ENCODE results near the gene PAQR6. TPM values are rescaled to one million over a fixed set of nuclear protein-coding genes. Genes with fewer than 3 reads are reported as not detected.

Gene PAQR6
- total RNA-seq, 2 donors from 2014 or later: 0.33 TPM; not detected in 1

DNA sequence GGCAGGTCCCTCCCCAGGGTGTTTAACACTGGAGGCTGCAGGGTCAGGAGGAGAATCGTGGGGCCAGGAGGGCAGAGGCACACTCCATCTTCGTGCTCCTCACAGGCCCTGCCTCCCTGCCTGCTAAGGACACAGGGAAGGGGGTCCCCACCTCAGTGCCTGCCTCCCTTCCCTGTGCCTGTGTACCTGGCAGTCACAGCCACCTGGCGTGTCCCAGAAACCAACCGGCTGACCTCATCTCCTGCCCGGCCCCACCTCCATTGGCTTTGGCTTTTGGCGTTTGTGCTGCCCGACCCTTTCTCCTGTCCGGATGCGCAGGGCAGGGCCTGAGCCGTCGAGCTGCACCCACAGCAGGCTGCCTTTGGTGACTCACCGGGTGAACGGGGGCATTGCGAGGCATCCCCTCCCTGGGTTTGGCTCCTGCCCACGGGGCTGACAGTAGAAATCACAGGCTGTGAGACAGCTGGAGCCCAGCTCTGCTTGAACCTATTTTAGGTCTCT lies 6.5 kb downstream of the PAQR6 start:
- TF ChIP-seq, protein P1, sequence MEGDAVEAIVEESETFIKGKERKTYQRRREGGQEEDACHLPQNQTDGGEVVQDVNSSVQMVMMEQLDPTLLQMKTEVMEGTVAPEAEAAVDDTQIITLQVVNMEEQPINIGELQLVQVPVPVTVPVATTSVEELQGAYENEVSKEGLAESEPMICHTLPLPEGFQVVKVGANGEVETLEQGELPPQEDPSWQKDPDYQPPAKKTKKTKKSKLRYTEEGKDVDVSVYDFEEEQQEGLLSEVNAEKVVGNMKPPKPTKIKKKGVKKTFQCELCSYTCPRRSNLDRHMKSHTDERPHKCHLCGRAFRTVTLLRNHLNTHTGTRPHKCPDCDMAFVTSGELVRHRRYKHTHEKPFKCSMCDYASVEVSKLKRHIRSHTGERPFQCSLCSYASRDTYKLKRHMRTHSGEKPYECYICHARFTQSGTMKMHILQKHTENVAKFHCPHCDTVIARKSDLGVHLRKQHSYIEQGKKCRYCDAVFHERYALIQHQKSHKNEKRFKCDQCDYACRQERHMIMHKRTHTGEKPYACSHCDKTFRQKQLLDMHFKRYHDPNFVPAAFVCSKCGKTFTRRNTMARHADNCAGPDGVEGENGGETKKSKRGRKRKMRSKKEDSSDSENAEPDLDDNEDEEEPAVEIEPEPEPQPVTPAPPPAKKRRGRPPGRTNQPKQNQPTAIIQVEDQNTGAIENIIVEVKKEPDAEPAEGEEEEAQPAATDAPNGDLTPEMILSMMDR (IDR thresholded peaks at IDR 0.05): no peak
- no peak for TF ChIP-seq POLR2A (IDR thresholded peaks at IDR 0.05)
- WGBS, 2 donors: 58 to 71% methylated on average over 7 to 15 of the region's 15 CpGs
- intact Hi-C loops (cut with DNase I): no loop called here
- DNase-seq (no peak), ATAC-seq (no peak)
- Histone ChIP-seq H3K36me3 (replicated peaks in 1 of 2; ENCODE audit: insufficient read depth in 1 of 2, low read depth in 2 of 2) (peaks cover 0 to 20% of the 10 kb centered on the region in 2 donors), H3K27ac (no peak overlapping the region), H3K4me1 (peaks cover 14% of the 10 kb centered on the region), H3K4me3 (no peak overlapping the region), H3K9me3 (no peaks in the 10 kb centered on the region), H3K27me3 (no peaks in the 10 kb centered on the region)

DNA sequence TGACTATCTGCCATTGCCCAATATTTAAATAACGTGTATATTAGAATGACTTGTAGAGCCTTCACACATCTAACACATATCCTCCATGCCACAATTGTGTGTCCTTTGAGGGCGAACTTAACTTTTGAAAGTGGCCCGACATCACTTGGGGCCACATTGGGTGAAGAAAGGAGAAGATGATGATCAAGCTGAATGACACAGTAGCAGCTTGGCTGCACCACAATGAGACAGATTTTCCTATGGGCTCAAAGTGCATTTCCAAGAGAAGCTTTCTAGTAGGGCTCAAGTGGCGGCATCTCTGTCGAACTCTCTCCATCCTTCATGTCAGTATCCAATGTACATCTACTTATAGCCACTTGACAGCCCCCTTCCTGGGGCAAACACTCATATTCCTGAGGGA lies 9.6 kb downstream of the PAQR6 start:
- no peaks in the 10 kb centered on the region for H3K27me3 ChIP-seq
- 86 to 96% methylated on average over 5 of the region's 5 CpGs for WGBS, 2 donors
- DNase-seq (no peak), ATAC-seq (no peak)
- peaks cover 0 to 22% of the 10 kb centered on the region in 2 donors for H3K36me3 ChIP-seq (replicated peaks in 1 of 2; ENCODE audit: insufficient read depth in 1 of 2, low read depth in 2 of 2)
- TF ChIP-seq POLR2A (IDR thresholded peaks at IDR 0.05): no peak
- TF ChIP-seq, protein P1 (IDR thresholded peaks at IDR 0.05): no peak
- H3K4me3 ChIP-seq: no peak overlapping the region
- intact Hi-C loops (cut with DNase I): no loop called here
- H3K4me1 ChIP-seq: no peaks in the 10 kb centered on the region
- H3K9me3 ChIP-seq: no peaks in the 10 kb centered on the region
- H3K27ac ChIP-seq: no peak overlapping the region

DNA sequence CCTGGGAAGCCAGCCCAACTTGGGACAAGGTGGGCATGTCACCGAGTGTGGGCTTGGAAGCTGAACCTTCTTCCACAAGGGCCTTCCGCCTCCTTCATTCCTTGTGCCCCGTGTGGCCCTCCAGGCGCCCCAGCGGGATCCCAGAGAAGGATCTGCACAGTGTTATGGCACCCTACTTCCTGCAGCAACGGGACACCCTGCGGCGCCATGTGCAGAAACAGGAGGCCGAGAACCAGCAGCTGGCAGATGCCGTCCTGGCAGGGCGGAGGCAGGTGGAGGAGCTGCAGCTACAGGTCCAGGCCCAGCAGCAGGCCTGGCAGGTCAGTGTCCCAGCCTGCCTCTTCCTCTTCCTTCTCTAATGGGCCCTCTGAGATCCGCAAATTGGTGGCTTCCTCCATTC lies 11.7 kb downstream of the PAQR6 start:
- no peak overlapping the region for H3K4me3 ChIP-seq
- DNase-seq: no peak
- intact Hi-C loops (cut with DNase I): no loop called here
- no peaks in the 10 kb centered on the region for H3K4me1 ChIP-seq
- no peak for TF ChIP-seq POLR2A (IDR thresholded peaks at IDR 0.05)
- TF ChIP-seq, protein P1 (IDR thresholded peaks at IDR 0.05): no peak
- no peak for ATAC-seq
- H3K27ac ChIP-seq: no peak overlapping the region
- H3K27me3 ChIP-seq: no peaks in the 10 kb centered on the region
- WGBS, 2 donors: 90 to 99% methylated on average over 6 to 9 of the region's 12 CpGs
- H3K9me3 ChIP-seq: no peaks in the 10 kb centered on the region
- peaks cover 0 to 22% of the 10 kb centered on the region in 2 donors for H3K36me3 ChIP-seq (replicated peaks in 1 of 2; ENCODE audit: insufficient read depth in 1 of 2, low read depth in 2 of 2)

DNA sequence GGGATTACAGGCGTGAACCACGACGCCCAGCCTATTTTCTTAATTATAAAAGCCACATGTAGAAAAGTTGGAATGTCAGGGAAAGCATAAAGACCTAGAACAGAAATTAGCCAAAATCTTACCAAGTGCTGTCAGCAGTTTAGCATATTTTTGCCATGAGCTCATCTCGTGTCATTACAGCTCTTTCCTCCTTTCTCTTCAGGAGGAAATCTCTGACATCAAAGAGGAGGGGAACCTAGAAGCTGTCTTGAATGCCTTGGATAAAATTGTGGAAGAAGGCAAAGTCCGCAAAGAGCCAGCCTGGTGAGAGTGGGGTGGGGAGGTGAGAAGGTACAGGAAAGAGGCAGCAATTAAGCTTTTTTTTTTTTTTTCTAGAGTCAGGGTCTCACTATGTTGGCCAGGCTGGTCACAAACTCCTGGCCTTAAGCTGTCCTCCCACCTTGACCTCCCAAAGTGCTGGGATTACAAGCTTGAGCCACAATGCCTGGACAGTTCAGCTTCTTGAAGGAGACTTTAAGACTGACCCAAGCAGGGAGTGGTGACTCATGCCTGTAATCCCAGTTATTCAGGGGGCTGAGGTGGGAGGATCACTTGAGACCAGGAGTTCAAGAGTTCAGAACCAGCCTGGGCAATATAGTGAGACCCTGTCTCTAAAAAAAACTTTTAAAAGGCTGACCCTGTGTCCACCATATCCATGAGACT lies 14.3 kb downstream of the PAQR6 start:
- Histone ChIP-seq H3K27me3 (no peaks in the 10 kb centered on the region), H3K9me3 (no peaks in the 10 kb centered on the region), H3K4me1 (no peaks in the 10 kb centered on the region), H3K27ac (no peak overlapping the region), H3K4me3 (no peak overlapping the region), H3K36me3 (replicated peaks in 1 of 2; ENCODE audit: insufficient read depth in 1 of 2, low read depth in 2 of 2) (peaks cover 0 to 17% of the 10 kb centered on the region in 2 donors)
- 86 to 92% methylated on average over 5 of the region's 5 CpGs for WGBS, 2 donors
- DNase-seq: no peak
- TF ChIP-seq, protein P1 (IDR thresholded peaks at IDR 0.05): no peak
- no peak for TF ChIP-seq POLR2A (IDR thresholded peaks at IDR 0.05)
- ATAC-seq: no peak
- intact Hi-C loops (cut with DNase I): no loop called here
